Esophagus muscularis mucosa (tissue), 4 donors: ENCODE data around the gene CCNE1. TPM values are rescaled to one million over a fixed set of nuclear protein-coding genes. Genes with fewer than 3 reads are reported as not detected.

Experiments
- DNase-seq: peaks from one replicate; pipeline ENCODE4 v3.0.0-alpha.2; 2017; ENCODE audit errors: extremely low spot score
- H3K27ac ChIP-seq, 4 donors: fragments of 200-600 bp; sonication (generic); replicated peaks in 1 of 4; 1 replicate in 3 of 4; 2 replicates in 1 of 4; pipeline ENCODE4 v1.5.1; 2016 to 2019; ENCODE audit warnings: mild to moderate bottlenecking in 1 of 4
- H3K27me3 ChIP-seq, 4 donors: fragments of 200-600 bp; sonication (generic); one replicate each; pipeline versions ENCODE4 v1.5.1 to v1.6.0; 2016 to 2019
- H3K36me3 ChIP-seq, 4 donors: fragments of 200-600 bp; sonication (generic); one replicate each; pipeline ENCODE4 v1.5.1; 2016 to 2019
- H3K4me1 ChIP-seq, 4 donors: fragments of 200-600 bp; sonication (generic); one replicate each; pipeline ENCODE4 v1.5.1; 2016 to 2019
- H3K4me3 ChIP-seq, 4 donors: fragments of 200-600 bp; sonication (generic); 1 replicate in 2 of 4; 2 replicates in 2 of 4; pipeline ENCODE4 v1.5.1; 2016 to 2019; ENCODE audit warnings: mild to moderate bottlenecking in 4 of 4, moderate library complexity in 1 of 4
- H3K9me3 ChIP-seq, 4 donors: fragments of 200-600 bp; sonication (generic); 1 replicate in 3 of 4; 2 replicates in 1 of 4; pipeline ENCODE4 v1.5.1; 2016 to 2019
- CTCF ChIP-seq, 3 experiments: fragments of 200-600 bp in 2 of 3; fragments of 450-650 bp in 1 of 3; sonication (generic) in 2 of 3; IDR thresholded peaks; one replicate each; pipeline ENCODE4 v1.5.1; 2017 to 2019; ENCODE audit warnings: antibody characterized with exemption in 3 of 3, mild to moderate bottlenecking in 2 of 3, moderate library complexity in 1 of 3
- EP300 ChIP-seq: sonication (generic); formaldehyde crosslinking; IDR thresholded peaks from one replicate; pipeline ENCODE4 v1.6.1; 2017; ENCODE audit warnings: antibody characterized with exemption
- POLR2A ChIP-seq: fragments of 450-650 bp; IDR thresholded peaks from one replicate; pipeline ENCODE4 v1.6.1; 2017; ENCODE audit warnings: antibody characterized with exemption, moderate library complexity, mild to moderate bottlenecking, low read depth
- POLR2AphosphoS5 ChIP-seq, 2 donors: sonication (generic); formaldehyde crosslinking; IDR thresholded peaks; one replicate each; pipeline ENCODE4 v1.6.1; 2017; ENCODE audit warnings: antibody characterized with exemption in 2 of 2
- WGBS: methylation state at CpG from one replicate; pipeline ENCODE4 v1.1.5; 2018; 5-methylcytosine and 5-hydroxymethylcytosine counted together
- intact Hi-C: fragments of 100-400 bp; cut with DNase I; formaldehyde crosslinking; loops from one replicate; pipeline ENCODE4 v1.15.1; 2023
- total RNA-seq, 4 donors: library from RNA; depleted of rRNA; stranded (reverse); fragments of >200 nt; gene quantifications; one replicate each; pipeline versions ENCODE4 v1.1.0 to v1.2.1, GENCODE V29; 2016

The CCNE1 gene
- total RNA-seq, 4 donors from 2014 or later = 0.42 to 4.0 (median 2.4) TPM

- no peaks in the 10 kb centered on the region for H3K9me3 ChIP-seq
- H3K27ac ChIP-seq = no peak overlapping the region
- DNase-seq = no peak
- TF ChIP-seq POLR2AphosphoS5 (IDR thresholded peaks at IDR 0.05) (no peak), CTCF (IDR thresholded peaks at IDR 0.05) (peak; percentile 67 to 84 (median 69)), POLR2A (no peak), EP300 (no peak)
- peaks cover 0 to 5% (median 4%) of the 10 kb centered on the region in 4 donors for H3K4me1 ChIP-seq
- intact Hi-C loops = loop anchor here (5.0 kb wide), 1 partner anchor 100 kb away; no protein-coding TSS in a partner anchor
- 14% methylated on average over 13 of the region's 14 CpGs for WGBS
- H3K36me3 ChIP-seq = no peaks in the 10 kb centered on the region
- no peak overlapping the region for H3K4me3 ChIP-seq
- H3K27me3 ChIP-seq = no peaks in the 10 kb centered on the region
These were observed 39.9 kb upstream of the CCNE1 start for GRCh38 chr19:29771708-29772414.

- Histone ChIP-seq H3K36me3 (no peaks in the 10 kb centered on the region), H3K4me1 (peaks cover 0 to 5% (median 4%) of the 10 kb centered on the region in 4 donors), H3K27me3 (peaks cover 0 to 7% (median 0%) of the 10 kb centered on the region in 4 donors), H3K27ac (no peak overlapping the region), H3K9me3 (no peaks in the 10 kb centered on the region), H3K4me3 (no peak overlapping the region)
- 72% methylated on average over 4 of the region's 6 CpGs for whole genome bisulfite sequencing
- intact Hi-C loops = loop anchor here (5.0 kb wide), 1 partner anchor 100 kb away; no protein-coding TSS in a partner anchor
- TF ChIP-seq POLR2AphosphoS5 (IDR thresholded peaks at IDR 0.05) = no peak
- TF ChIP-seq CTCF (IDR thresholded peaks at IDR 0.05) = no peak
- TF ChIP-seq EP300 = no peak
- TF ChIP-seq POLR2A = no peak
- no peak for DNase-seq
These were observed 39.1 kb upstream of the CCNE1 start for GRCh38 chr19:29772696-29773095.

- no peaks in the 10 kb centered on the region for H3K9me3 ChIP-seq
- H3K36me3 ChIP-seq = no peaks in the 10 kb centered on the region
- no peak for TF ChIP-seq POLR2A
- TF ChIP-seq CTCF (IDR thresholded peaks at IDR 0.05) = no peak
- TF ChIP-seq EP300 = no peak
- no peak for TF ChIP-seq POLR2AphosphoS5 (IDR thresholded peaks at IDR 0.05)
- H3K27me3 ChIP-seq = peaks cover 0 to 8% (median 0%) of the 10 kb centered on the region in 4 donors
- H3K4me1 ChIP-seq = peaks cover 0 to 5% (median 4%) of the 10 kb centered on the region in 4 donors
- WGBS = 93% methylated on average over 8 of the region's 8 CpGs
- no peak overlapping the region for H3K4me3 ChIP-seq
- DNase-seq = no peak
- intact Hi-C loops = loop anchor here (5.0 kb wide), 1 partner anchor 99 kb away; no protein-coding TSS in a partner anchor
- no peak overlapping the region for H3K27ac ChIP-seq
These were observed 38.6 kb upstream of the CCNE1 start for GRCh38 chr19:29773141-29773540.

GRCh38 chr19:29774126-29774525, 37.7 kb upstream of the CCNE1 start:
- Histone ChIP-seq H3K36me3 (no peaks in the 10 kb centered on the region), H3K27me3 (peaks cover 0 to 17% (median 0%) of the 10 kb centered on the region in 4 donors), H3K27ac (no peak overlapping the region), H3K4me3 (no peak overlapping the region), H3K4me1 (peaks cover 0 to 5% (median 4%) of the 10 kb centered on the region in 4 donors), H3K9me3 (no peaks in the 10 kb centered on the region)
- WGBS = 94% methylated on average over 6 of the region's 6 CpGs
- intact Hi-C loops = loop anchor here (5.0 kb wide), 1 partner anchor 98 kb away; no protein-coding TSS in a partner anchor
- TF ChIP-seq POLR2AphosphoS5 (IDR thresholded peaks at IDR 0.05) = no peak
- TF ChIP-seq EP300 = no peak
- TF ChIP-seq POLR2A = no peak
- no peak for TF ChIP-seq CTCF (IDR thresholded peaks at IDR 0.05)
- no peak for DNase-seq
